NT2/D1 (cell line): Measurements from ENCODE around the gene RSPRY1.

Source experiments
- SUZ12 ChIP-seq: IDR thresholded peaks from 2 replicates; pipeline ENCODE4 v1.6.1; 2011; ENCODE audit not compliant: insufficient read length, insufficient read depth; ENCODE audit errors: extremely low read depth
- YY1 ChIP-seq: IDR thresholded peaks from 2 replicates; pipeline ENCODE4 v1.6.1; 2011; ENCODE audit not compliant: insufficient read length, insufficient read depth

DNA sequence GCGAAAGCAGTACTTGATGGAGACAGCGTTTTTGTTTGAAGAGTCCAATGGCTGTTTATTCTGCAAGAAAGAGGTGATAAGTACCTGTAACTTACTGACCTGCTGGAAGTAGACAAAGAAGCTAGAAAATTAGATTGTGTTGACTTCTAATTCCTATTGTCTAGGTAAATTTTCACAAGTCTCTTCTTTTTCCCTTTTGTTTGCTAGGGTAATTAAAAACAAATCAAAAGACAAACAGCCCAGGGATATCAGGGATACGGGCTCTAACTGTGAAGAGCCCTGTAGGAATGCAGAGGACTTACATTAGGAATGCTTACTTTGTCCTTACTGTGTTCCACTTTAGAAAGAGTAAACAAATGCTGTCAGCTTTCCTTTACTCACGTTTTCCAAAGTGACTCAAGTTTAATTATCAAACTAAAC, 7.3 kb upstream of the RSPRY1 start:
- TF ChIP-seq YY1 (no peak), SUZ12 (no peak)
